ENCODE results near the gene PAIP2.
"Not testable (repeated sequence)": the region's sequence is repeated elsewhere in the genome, so short reads cannot be mapped to it uniquely, and the experiment has no call there.

PAIP2 gene

GRCh38 chr5:139379626-139380449, 38.2 kb downstream of the PAIP2 start:
- DNase-seq, result no peak

- no peak for DNase-seq
Observed at GRCh38 chr5:139381837-139382761, 40.4 kb downstream of the PAIP2 start.

DNA sequence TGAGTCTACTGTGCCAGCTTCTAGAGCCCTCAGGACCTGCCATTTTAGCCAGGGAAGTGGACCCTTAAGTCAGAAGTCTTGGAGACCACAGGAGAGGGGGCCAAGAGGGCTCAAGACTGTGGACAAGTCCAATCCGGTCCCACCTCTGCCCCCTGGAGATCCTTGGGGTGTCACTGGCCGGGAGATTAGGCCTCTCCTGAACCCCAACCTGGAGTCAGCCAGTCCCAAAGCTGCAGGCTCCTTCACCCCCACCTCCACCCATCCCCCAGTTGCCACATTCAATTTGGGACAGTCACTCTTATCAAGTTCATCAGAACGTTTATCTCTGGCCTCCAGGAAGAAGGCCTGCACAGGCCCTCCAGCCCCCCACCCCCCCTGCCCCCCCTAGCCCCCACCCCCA, 41.2 kb downstream of the PAIP2 start:
- DNase-seq, result no peak

- DNase-seq, result no peak
Observed at GRCh38 chr5:139383275-139383992, 41.8 kb downstream of the PAIP2 start, which contains the start of gene SLC23A1. TSS of gene SLC23A1 (minus strand) at chr5:139383297. CDS start at chr5:139383253, 44 bp downstream.

DNA sequence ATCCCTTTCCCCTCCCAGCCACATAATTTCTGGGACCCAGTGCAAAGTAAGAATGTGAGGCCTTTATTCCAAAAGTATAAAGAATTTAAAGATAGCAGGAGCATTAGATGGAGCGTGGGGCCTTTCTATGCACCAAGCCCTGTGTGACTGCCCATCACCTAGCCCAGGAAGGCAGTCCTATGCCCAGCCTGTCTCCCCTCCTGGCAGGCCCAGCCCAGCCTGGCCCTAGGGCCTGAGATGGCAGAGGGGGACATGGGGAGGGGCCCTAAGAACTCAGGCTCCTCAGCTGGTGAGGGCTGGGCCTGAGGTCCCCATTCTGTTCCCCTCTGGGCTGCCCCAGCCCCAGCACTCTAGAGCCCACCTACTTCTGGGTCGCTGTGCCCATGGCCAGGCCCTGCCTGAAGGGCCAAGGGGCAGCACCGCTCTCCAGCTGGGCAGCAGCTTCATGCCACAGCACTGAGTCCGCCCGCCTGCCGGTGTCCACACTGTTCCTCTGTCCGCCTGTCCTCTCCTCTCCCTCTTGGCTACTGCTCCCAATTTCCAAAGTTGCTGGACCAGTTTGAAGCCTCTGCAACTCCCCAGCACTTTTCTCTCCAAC, 42.4 kb downstream of the PAIP2 start:
- no peak for DNase-seq

GRCh38 chr5:139384591-139385051, 43.0 kb downstream of the PAIP2 start:
- DNase-seq, result no peak

DNA sequence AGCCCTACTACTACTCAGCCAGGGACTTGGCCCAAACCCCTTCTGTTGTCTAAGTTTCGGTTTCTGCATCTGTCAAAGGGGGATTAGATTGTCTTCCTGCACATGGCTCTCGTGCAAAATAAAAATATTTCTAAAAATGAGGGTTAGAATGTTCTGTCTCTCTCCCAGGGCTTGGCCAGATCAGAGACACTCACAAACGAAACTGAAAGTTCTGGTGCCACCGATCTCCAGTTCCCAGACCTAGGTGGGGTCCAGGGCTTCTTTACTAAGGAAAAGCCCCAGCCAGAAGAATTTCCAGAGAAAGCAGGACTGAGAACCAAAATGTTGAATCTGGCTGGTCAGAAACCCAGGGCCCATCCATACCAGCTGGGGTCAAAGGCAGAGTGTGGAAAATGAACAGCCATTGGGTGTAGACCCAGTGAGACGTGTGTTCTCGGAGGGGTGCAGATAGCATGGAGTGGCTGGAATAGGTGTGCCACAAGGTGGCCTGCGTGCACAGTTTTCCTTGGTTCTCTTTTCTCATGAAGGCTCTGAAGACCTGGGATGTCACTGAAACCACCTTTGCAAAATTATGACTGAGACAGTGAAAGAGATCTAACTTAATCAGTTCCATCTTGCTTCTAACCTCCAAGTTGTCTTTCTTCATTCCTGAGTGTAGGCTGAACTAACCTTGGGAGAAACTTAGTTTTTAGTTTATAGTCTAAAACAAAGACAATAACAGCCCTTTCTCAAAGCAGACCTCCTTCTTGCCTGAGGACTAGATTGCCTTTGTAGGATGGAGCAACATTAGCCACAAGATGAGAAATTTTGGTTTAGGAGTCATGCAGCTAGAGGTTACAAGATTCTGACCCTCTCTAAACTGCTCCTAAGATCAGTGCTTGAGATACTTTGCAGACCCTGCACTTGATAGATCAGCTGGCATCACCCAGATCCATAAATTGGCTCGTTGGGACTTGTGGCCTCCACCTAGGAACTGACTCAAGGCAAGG, 43.7 kb downstream of the PAIP2 start:
- DNase-seq, result no peak

- DNase-seq, result no peak
Observed at GRCh38 chr5:139386050-139386438, 44.4 kb downstream of the PAIP2 start.

DNA sequence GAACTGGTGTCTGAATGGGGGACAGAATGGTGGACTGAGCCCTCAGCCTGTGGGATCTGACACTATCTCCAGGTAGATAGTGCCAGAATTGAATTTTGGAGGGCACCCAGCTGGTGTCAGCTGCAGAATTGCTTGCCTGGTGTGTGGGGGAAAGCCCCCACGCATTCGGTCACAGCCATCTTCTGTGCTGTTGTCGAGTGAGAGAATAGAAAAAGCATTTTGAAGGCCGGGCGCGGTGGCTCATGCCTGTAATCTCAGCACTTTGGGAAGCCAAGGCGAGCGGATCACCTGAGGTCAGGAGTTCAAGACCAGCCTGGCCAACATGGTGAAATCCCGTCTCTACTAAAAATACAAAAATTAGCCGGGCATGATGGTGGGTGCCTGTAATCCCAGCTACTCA, 45.3 kb downstream of the PAIP2 start:
- DNase-seq, result not testable (repeated sequence)

GRCh38 chr5:139387611-139388197, 46.0 kb downstream of the PAIP2 start:
- DNase-seq, result no peak

DNA sequence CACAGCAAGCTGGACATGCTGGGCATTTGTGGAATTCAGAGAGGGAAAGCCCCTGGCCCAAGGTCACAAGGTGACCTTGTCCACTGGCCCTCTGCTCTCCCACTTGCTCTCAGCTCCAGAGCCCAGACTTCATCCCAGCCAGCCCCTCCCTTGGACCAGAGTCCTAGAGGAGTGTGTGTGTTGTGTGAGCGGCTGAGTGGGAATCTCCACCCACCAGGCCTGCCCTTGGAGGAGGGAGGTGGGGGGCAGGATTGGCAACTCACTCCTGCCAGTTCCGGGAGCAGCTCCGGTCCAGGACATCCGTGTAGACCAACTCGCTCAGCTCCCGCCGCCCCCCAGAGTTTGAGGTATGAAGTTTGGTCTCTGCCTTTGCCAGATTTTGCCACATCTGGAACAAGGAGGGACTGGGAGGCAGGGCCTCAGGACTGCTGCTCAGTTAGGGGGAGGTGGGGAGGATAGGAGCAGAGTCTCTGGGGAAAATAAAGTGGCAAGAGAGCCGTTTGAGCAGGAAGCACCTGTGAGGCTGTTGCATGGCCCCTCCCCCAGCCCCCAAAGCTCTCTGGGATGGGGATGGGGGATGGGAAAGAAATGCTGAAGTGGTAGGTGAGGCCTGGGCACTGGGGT, 46.7 kb downstream of the PAIP2 start:
- no peak for DNase-seq

- DNase-seq, result no peak
Observed at GRCh38 chr5:139389701-139390638, 48.3 kb downstream of the PAIP2 start, which contains the start of gene MZB1. TSS of gene MZB1 (minus strand) at chr5:139389913. CDS start at chr5:139389856, 57 bp downstream.

DNA sequence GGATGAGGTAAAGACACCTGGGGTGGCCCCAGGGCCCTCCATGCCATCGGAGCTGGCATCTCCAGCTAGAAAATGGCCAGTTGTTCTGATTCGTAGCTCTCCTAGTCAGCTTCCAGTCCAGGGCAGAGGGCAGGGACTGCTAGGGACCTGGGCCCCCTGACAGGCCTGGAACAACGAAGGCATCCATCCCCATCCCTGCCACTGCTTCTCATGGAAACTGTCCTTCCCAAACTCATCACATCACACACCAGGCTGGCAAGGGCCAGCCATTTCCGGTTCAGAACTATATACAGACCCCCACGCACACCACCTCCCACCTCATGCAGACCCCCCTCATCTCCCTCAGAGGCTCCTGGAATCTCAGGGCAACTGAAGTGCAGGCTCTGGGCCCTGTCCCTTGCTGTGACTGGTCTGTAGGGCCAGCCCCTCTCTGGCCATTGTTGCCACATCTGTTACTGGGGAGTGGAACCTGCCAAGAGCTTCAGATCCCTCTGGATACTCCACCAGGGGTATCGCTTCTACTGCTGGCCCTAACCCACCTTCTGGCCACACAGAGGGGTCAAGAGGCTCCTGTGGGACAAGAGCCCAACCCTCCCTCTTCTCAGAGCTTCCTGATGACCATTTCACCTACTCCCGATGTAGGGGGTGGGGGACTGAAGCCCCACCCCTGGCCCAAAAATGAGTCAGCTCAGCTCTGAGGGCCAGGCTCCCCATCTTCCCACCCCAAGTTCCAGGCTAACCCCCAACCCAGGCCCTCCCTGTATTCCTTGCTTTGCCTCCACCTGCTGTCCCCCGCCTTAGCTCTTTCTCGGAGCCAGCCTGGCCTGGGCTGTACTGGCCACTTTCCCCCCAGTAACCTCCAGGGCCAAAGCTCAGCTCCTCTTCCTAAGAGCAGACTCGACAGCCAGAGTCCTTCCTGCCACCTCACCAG, 49.2 kb downstream of the PAIP2 start:
- DNase-seq, result no peak

DNA sequence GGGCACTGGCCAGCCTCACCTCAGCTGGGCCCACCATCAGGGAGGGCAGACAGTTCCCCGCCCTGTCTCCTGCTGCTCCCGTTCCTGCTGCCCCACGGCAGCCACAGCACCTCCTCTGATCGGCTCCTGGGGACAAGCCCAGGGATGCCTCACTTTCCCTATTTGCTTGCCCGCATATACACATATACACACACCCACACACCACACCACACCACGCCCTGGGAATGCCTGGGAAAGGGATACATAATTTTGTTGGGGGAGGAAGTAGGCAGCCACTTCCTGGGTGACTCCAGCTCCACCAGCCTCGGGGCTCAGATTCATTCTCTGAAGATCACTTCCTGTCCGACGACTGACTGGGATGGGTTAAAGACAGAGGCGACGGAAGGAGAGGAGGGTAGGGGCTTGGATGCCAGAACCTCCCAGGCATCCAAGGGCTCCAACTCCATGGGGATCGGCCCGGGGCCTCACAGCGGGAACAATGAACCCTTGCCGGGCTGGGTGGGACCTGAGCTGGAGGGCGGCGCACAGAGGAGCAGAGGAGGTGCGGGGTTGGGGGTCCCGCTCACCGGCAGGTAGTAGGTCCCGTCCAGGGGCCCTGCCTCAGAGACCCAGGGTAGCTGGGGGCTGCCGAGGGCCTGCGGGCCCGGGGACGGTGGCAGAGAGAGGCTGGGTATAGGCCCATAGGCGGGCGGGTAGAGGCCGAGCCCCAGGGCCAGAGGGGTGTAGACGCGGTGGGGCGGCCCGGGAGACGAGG, 50.1 kb downstream of the PAIP2 start:
- no peak for DNase-seq

DNA sequence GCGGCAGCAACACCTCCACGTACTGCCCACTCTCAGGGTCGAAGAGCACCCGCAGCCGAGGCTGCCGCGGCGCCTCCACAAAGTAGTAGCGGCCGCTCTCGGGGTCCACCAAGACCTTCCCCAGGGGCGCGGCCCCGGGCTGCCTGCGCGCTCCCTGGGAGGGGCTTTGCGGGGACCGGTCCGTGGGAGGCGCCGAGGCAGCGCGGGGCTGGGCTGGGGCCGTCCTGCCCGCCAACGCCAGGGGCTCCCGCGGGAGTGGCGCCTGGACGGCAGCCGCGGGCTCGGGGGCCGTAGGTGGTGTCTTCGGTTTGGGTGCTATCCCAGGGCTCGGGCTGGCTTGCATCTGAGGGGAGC, 50.6 kb downstream of the PAIP2 start:
- no peak for DNase-seq

- DNase-seq, result peak; percentile 78
Observed at GRCh38 chr5:139392678-139393496, 51.2 kb downstream of the PAIP2 start.
